Inferior parietal cortex (tissue), 1 donor: ENCODE measurements around the gene DENND1A.
"Not testable (repeated sequence)": the region's sequence is repeated elsewhere in the genome, so short reads cannot be mapped to it uniquely, and the experiment has no call there.

ENCODE experiments used
- DNase-seq: peaks from one replicate; pipeline ENCODE4 v3.0.0-alpha.2; 2016; ENCODE audit errors: extremely low spot score

DENND1A gene

GRCh38 chr9:123929870-123930831 lies at the start of gene DENND1A:
Gene DENND1A, minus strand, starts transcription at chr9:123930126. Its CDS starts 221 bp downstream, at chr9:123929905.
- peak; percentile 75 for DNase-seq

- no peak for DNase-seq
Observed at GRCh38 chr9:123978981-123979380, 49.1 kb upstream of the DENND1A start.

- DNase-seq: not testable (repeated sequence)
Observed at GRCh38 chr9:123976579-123976978, 46.7 kb upstream of the DENND1A start.

- no peak for DNase-seq
Observed at GRCh38 chr9:123975871-123976270, 45.9 kb upstream of the DENND1A start.

GRCh38 chr9:123974471-123974870 lies 44.5 kb upstream of the DENND1A start:
- DNase-seq: no peak

GRCh38 chr9:123973590-123974223 lies 43.8 kb upstream of the DENND1A start:
- DNase-seq: no peak

- no peak for DNase-seq
Observed at GRCh38 chr9:123972618-123973017, 42.7 kb upstream of the DENND1A start.

- no peak for DNase-seq
Observed at GRCh38 chr9:123967323-123967722, 37.4 kb upstream of the DENND1A start.

- DNase-seq: no peak
Observed at GRCh38 chr9:123965801-123966686, 36.1 kb upstream of the DENND1A start.

GRCh38 chr9:123964761-123965160 lies 34.8 kb upstream of the DENND1A start:
- no peak for DNase-seq

GRCh38 chr9:123960965-123961364 lies 31.0 kb upstream of the DENND1A start:
- DNase-seq: no peak

GRCh38 chr9:123960366-123960765 lies 30.4 kb upstream of the DENND1A start:
- DNase-seq: no peak

- no peak for DNase-seq
Observed at GRCh38 chr9:123959787-123960186, 29.9 kb upstream of the DENND1A start.

GRCh38 chr9:123957731-123958130 lies 27.8 kb upstream of the DENND1A start:
- DNase-seq: no peak

GRCh38 chr9:123957168-123957721 lies 27.3 kb upstream of the DENND1A start:
- DNase-seq: no peak

- no peak for DNase-seq
Observed at GRCh38 chr9:123955637-123956036, 25.7 kb upstream of the DENND1A start.

- no peak for DNase-seq
Observed at GRCh38 chr9:123954518-123955280, 24.8 kb upstream of the DENND1A start.

GRCh38 chr9:123952641-123953495 lies 22.9 kb upstream of the DENND1A start:
- peak; percentile 34 for DNase-seq

- DNase-seq: no peak
Observed at GRCh38 chr9:123948286-123948685, 18.4 kb upstream of the DENND1A start.

GRCh38 chr9:123947326-123947725 lies 17.4 kb upstream of the DENND1A start:
- no peak for DNase-seq
